DND-41 (cell line): ENCODE measurements around the gene ATG2A.

Source experiments
- CTCF ChIP-seq: IDR thresholded peaks from 2 replicates; pipeline ENCODE4 v1.5.1; 2012; ENCODE audit warnings: borderline replicate concordance, low read length, moderate library complexity, mild to moderate bottlenecking; ENCODE audit not compliant: poor library complexity, severe bottlenecking; ENCODE audit errors: extremely low read depth
- EZH2 ChIP-seq: IDR thresholded peaks from 3 replicates; pipeline ENCODE4 v1.6.1; 2012; ENCODE audit warnings: borderline replicate concordance, low read depth, mild to moderate bottlenecking, moderate library complexity, low read length, inconsistent platforms; ENCODE audit not compliant: severe bottlenecking

DNA sequence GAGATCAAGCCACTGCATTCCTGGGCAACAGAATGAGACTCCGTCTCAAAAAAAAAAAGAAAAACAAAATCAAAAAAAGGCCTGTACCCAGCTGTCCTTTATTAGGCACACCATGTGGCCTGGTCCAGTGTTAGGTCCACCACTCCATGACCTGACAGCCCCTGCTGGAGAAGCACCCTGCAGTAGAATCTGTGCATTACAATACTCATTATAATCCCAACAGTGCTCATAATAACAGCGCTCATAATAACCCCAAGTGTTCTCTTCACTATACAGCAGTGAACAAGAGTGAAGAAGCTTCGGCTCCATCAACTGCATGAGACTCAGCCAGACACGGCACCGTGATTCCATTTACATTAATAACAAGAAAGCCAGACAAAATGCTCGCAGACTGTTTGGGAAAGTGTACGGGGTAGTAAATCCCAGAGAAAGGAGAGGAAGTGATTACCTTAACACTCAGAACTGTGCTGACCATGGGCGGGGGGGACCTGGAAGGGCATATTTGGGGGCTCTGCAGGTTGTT, 29.7 kb downstream of the ATG2A start:
- no peak for TF ChIP-seq CTCF
- no peak for TF ChIP-seq EZH2
